Osteocyte (in vitro differentiated cells): ENCODE measurements around the gene LPIN1. TPM values are rescaled to one million over a fixed set of nuclear protein-coding genes. Genes with fewer than 3 reads are reported as not detected.
A peak's percentile ranks its signal among the peaks of the same experiment; 100 is the strongest.
"Not testable (repeated sequence)": the region's sequence is repeated elsewhere in the genome, so short reads cannot be mapped to it uniquely, and the experiment has no call there.

Experiments used
- DNase-seq: peaks from one replicate; pipeline ENCODE4 v3.0.0; 2021; ENCODE audit warnings: mixed read lengths; ENCODE audit not compliant: unreplicated experiment; ENCODE audit errors: extremely low spot score
- H3K27ac Mint-ChIP-seq: one replicate; pipeline ENCODE4 v1.8.0; 2021; ENCODE audit warnings: mild to moderate bottlenecking, mixed read lengths; ENCODE audit not compliant: unreplicated experiment
- H3K27me3 Mint-ChIP-seq: one replicate; pipeline ENCODE4 v1.8.0; 2021; ENCODE audit warnings: mixed read lengths; ENCODE audit not compliant: unreplicated experiment
- H3K36me3 Mint-ChIP-seq: one replicate; pipeline ENCODE4 v1.8.0; 2021; ENCODE audit warnings: mixed read lengths; ENCODE audit not compliant: unreplicated experiment
- H3K4me1 Mint-ChIP-seq: one replicate; pipeline ENCODE4 v1.8.0; 2021; ENCODE audit warnings: mixed read lengths; ENCODE audit not compliant: unreplicated experiment
- H3K4me3 Mint-ChIP-seq: one replicate; pipeline ENCODE4 v1.8.0; 2021; ENCODE audit warnings: mild to moderate bottlenecking, moderate library complexity, mixed read lengths; ENCODE audit not compliant: unreplicated experiment
- H3K9me3 Mint-ChIP-seq: one replicate; pipeline ENCODE4 v1.8.0; 2021; ENCODE audit warnings: mixed read lengths; ENCODE audit not compliant: unreplicated experiment
- CTCF ChIP-seq: fragments of 200-600 bp; sonication (generic); IDR thresholded peaks from 2 replicates; pipeline ENCODE4 v1.5.0; 2021; ENCODE audit warnings: antibody characterized with exemption, mild to moderate bottlenecking, moderate library complexity
- total RNA-seq: library from RNA; stranded (reverse); gene quantifications from 2 replicates; pipeline ENCODE4 v1.2.1, GENCODE V29; 2021

The LPIN1 gene
- total RNA-seq, 1 donor from 2014 or later = 26.7 TPM

- no peak for DNase-seq
- H3K36me3 Mint-ChIP-seq = peaks cover 1% of the 10 kb centered on the region
- H3K9me3 Mint-ChIP-seq = peaks cover 10% of the 10 kb centered on the region
- H3K27me3 Mint-ChIP-seq = no peaks in the 10 kb centered on the region
- H3K27ac Mint-ChIP-seq = no peak overlapping the region
- TF ChIP-seq CTCF = peak; percentile 49
- H3K4me1 Mint-ChIP-seq = peaks cover 31% of the 10 kb centered on the region
- no peak overlapping the region for H3K4me3 Mint-ChIP-seq
These were observed 89.0 kb downstream of the LPIN1 start for GRCh38 chr2:11835403-11835802.

- no peak for DNase-seq
- H3K36me3 Mint-ChIP-seq = peaks cover 1% of the 10 kb centered on the region
- no peak overlapping the region for H3K4me3 Mint-ChIP-seq
- no peak for TF ChIP-seq CTCF
- H3K27me3 Mint-ChIP-seq = no peaks in the 10 kb centered on the region
- H3K9me3 Mint-ChIP-seq = peaks cover 10% of the 10 kb centered on the region
- H3K4me1 Mint-ChIP-seq = peaks cover 19% of the 10 kb centered on the region
- H3K27ac Mint-ChIP-seq = peak overlapping the region; percentile 2
These were observed 90.3 kb downstream of the LPIN1 start for GRCh38 chr2:11836647-11837219.

- no peak overlapping the region for H3K4me3 Mint-ChIP-seq
- peaks cover 10% of the 10 kb centered on the region for H3K9me3 Mint-ChIP-seq
- H3K4me1 Mint-ChIP-seq = peaks cover 17% of the 10 kb centered on the region
- H3K36me3 Mint-ChIP-seq = peaks cover 1% of the 10 kb centered on the region
- H3K27ac Mint-ChIP-seq = no peak overlapping the region
- no peak for TF ChIP-seq CTCF
- no peaks in the 10 kb centered on the region for H3K27me3 Mint-ChIP-seq
- no peak for DNase-seq
These were observed 91.7 kb downstream of the LPIN1 start for GRCh38 chr2:11837875-11838734.

GRCh38 chr2:11839916-11840315 is 93.5 kb downstream of the LPIN1 start:
- H3K27me3 Mint-ChIP-seq = no peaks in the 10 kb centered on the region
- H3K9me3 Mint-ChIP-seq = peaks cover 5% of the 10 kb centered on the region
- no peaks in the 10 kb centered on the region for H3K36me3 Mint-ChIP-seq
- no peak overlapping the region for H3K27ac Mint-ChIP-seq
- no peak for DNase-seq
- H3K4me1 Mint-ChIP-seq = peaks cover 10% of the 10 kb centered on the region
- H3K4me3 Mint-ChIP-seq = no peak overlapping the region
- TF ChIP-seq CTCF = no peak

- H3K27ac Mint-ChIP-seq = no peak overlapping the region
- no peak overlapping the region for H3K4me3 Mint-ChIP-seq
- H3K9me3 Mint-ChIP-seq = no peaks in the 10 kb centered on the region
- H3K36me3 Mint-ChIP-seq = no peaks in the 10 kb centered on the region
- no peaks in the 10 kb centered on the region for H3K27me3 Mint-ChIP-seq
- TF ChIP-seq CTCF = no peak
- H3K4me1 Mint-ChIP-seq = no peaks in the 10 kb centered on the region
- no peak for DNase-seq
These were observed 95.9 kb downstream of the LPIN1 start for GRCh38 chr2:11842336-11842735.

GRCh38 chr2:11844798-11845197 is 98.4 kb downstream of the LPIN1 start:
- H3K36me3 Mint-ChIP-seq, H3K4me3 Mint-ChIP-seq: not testable (repeated sequence)

GRCh38 chr2:11847935-11848334 is 101.5 kb downstream of the LPIN1 start:
- H3K4me3 Mint-ChIP-seq, H3K27me3 Mint-ChIP-seq, H3K4me1 Mint-ChIP-seq, H3K36me3 Mint-ChIP-seq, H3K9me3 Mint-ChIP-seq, H3K27ac Mint-ChIP-seq, DNase-seq: not testable (repeated sequence)

More at GRCh38 chr2:11844798-11845197, 98.4 kb downstream of the LPIN1 start:
- not testable (repeated sequence) for DNase-seq, H3K27me3 Mint-ChIP-seq, H3K27ac Mint-ChIP-seq, H3K9me3 Mint-ChIP-seq, H3K4me1 Mint-ChIP-seq
